CD14-positive monocyte (primary cell): ENCODE data around the gene TBC1D30. TPM values are rescaled to one million over a fixed set of nuclear protein-coding genes. Genes with fewer than 3 reads are reported as not detected.

Source experiments
- DNase-seq, 3 donors: peaks; one replicate each; pipeline ENCODE4 v3.0.0-alpha.2; 2011 to 2022
- H2AFZ ChIP-seq: 2 replicates; pipeline ENCODE4 v1.6.0; 2012; ENCODE audit warnings: mild to moderate bottlenecking, low read depth, low read length, inconsistent platforms; ENCODE audit not compliant: insufficient read depth, poor library complexity, severe bottlenecking
- H3K27ac ChIP-seq, 2 donors: 1 replicate in 1 of 2; 2 replicates in 1 of 2; pipeline ENCODE4 v1.5.1; 2012 to 2013; ENCODE audit warnings: low read length in 2 of 2, control low read depth in 1 of 2, inconsistent platforms in 1 of 2, low read depth in 1 of 2, mild to moderate bottlenecking in 1 of 2
- H3K27me3 ChIP-seq, 2 donors: one replicate each; pipeline versions ENCODE4 v1.6.0 to v1.6.1; 2011 to 2013; ENCODE audit warnings: low read length in 2 of 2; ENCODE audit not compliant: control insufficient read depth in 2 of 2, insufficient read depth in 2 of 2
- H3K36me3 ChIP-seq, 2 donors: replicated peaks in 1 of 2; 1 replicate in 1 of 2; 2 replicates in 1 of 2; pipeline versions ENCODE4 v1.5.1 to v1.6.1; 2012 to 2013; ENCODE audit warnings: low read length in 2 of 2, control low read depth in 1 of 2, inconsistent platforms in 1 of 2, mild to moderate bottlenecking in 1 of 2; ENCODE audit not compliant: insufficient read depth in 2 of 2, control insufficient read depth in 1 of 2
- H3K4me1 ChIP-seq, 2 donors: 1 replicate in 1 of 2; 2 replicates in 1 of 2; pipeline versions ENCODE4 v1.5.1 to v1.6.1; 2012 to 2013; ENCODE audit warnings: low read length in 2 of 2, control low read depth in 1 of 2, inconsistent platforms in 1 of 2, mild to moderate bottlenecking in 1 of 2, moderate library complexity in 1 of 2; ENCODE audit not compliant: insufficient read depth in 2 of 2, control insufficient read depth in 1 of 2
- H3K4me2 ChIP-seq: replicated peaks from 2 replicates; pipeline ENCODE3; 2012; ENCODE audit warnings: low read length, moderate library complexity, mild to moderate bottlenecking; ENCODE audit not compliant: poor library complexity, severe bottlenecking; ENCODE audit errors: extremely low read depth
- H3K4me3 ChIP-seq, 3 experiments: fragments of 200-600 bp in 1 of 3; sonication (generic) in 1 of 3; replicated peaks in 1 of 3; 1 replicate in 2 of 3; 2 replicates in 1 of 3; pipeline ENCODE4 v1.5.1; 2011 to 2013; ENCODE audit warnings: low read length in 3 of 3, mild to moderate bottlenecking in 3 of 3, control low read depth in 2 of 3, low read depth in 2 of 3, inconsistent platforms in 1 of 3, moderate library complexity in 1 of 3
- H3K79me2 ChIP-seq: 2 replicates; pipeline ENCODE4 v1.6.0; 2012; ENCODE audit warnings: mild to moderate bottlenecking, control low read depth, inconsistent platforms, low read length, moderate library complexity; ENCODE audit not compliant: insufficient read depth
- H3K9ac ChIP-seq: 2 replicates; pipeline ENCODE4 v1.6.0; 2017; ENCODE audit warnings: low read length, mild to moderate bottlenecking; ENCODE audit not compliant: insufficient read depth, poor library complexity, severe bottlenecking
- H3K9me3 ChIP-seq, 2 donors: replicated peaks in 1 of 2; 1 replicate in 1 of 2; 2 replicates in 1 of 2; pipeline versions ENCODE4 v1.5.1 to v1.6.1; 2012 to 2013; ENCODE audit warnings: low read length in 2 of 2, control low read depth in 1 of 2; ENCODE audit not compliant: control insufficient read depth in 1 of 2, insufficient read depth in 1 of 2
- H4K20me1 ChIP-seq: 2 replicates; pipeline ENCODE4 v1.6.0; 2012; ENCODE audit warnings: mild to moderate bottlenecking, low read length, control low read depth, moderate library complexity; ENCODE audit not compliant: insufficient read depth
- H3K27ac Mint-ChIP-seq, 7 donors: one replicate each; pipeline ENCODE4 v1.8.0; 2020; ENCODE audit warnings: mild to moderate bottlenecking in 7 of 7, mixed read lengths in 7 of 7, moderate library complexity in 6 of 7, inconsistent platforms in 2 of 7
- H3K27me3 Mint-ChIP-seq, 3 donors: one replicate each; pipeline ENCODE4 v1.8.0; 2021 to 2022; ENCODE audit warnings: low read depth in 3 of 3, mild to moderate bottlenecking in 3 of 3, mixed read lengths in 3 of 3, moderate library complexity in 3 of 3, inconsistent platforms in 1 of 3
- H3K36me3 Mint-ChIP-seq, 2 donors: one replicate each; pipeline ENCODE4 v1.8.0; 2020; ENCODE audit warnings: mixed read lengths in 2 of 2, inconsistent platforms in 1 of 2, mild to moderate bottlenecking in 1 of 2
- H3K4me1 Mint-ChIP-seq: one replicate; pipeline ENCODE4 v1.8.0; 2020; ENCODE audit warnings: mild to moderate bottlenecking, mixed read lengths
- H3K4me3 Mint-ChIP-seq, 2 donors: one replicate each; pipeline ENCODE4 v1.8.0; 2020; ENCODE audit warnings: mild to moderate bottlenecking in 2 of 2, mixed read lengths in 2 of 2, moderate library complexity in 1 of 2
- H3K9me3 Mint-ChIP-seq, 7 donors: one replicate each; pipeline ENCODE4 v1.8.0; 2020 to 2022; ENCODE audit warnings: mixed read lengths in 7 of 7, mild to moderate bottlenecking in 6 of 7, moderate library complexity in 6 of 7, inconsistent platforms in 2 of 7
- CTCF ChIP-seq: fragments of 200-600 bp; IDR thresholded peaks from one replicate; pipeline ENCODE4 v1.8.0; 2022; ENCODE audit warnings: antibody characterized with exemption, mild to moderate bottlenecking
- WGBS: methylation state at CpG from one replicate; pipeline ENCODE4 v1.1.5; 2013; ENCODE audit warnings: missing lambda C conversion rate; ENCODE audit not compliant: insufficient coverage; 5-methylcytosine and 5-hydroxymethylcytosine counted together
- intact Hi-C, 2 donors: fragments of 100-400 bp; cut with micrococcal nuclease; formaldehyde crosslinking; loops; one replicate each; pipeline versions ENCODE4 v1.15.0 to v1.15.1; 2023
- polyA plus RNA-seq, 3 donors: library from polyadenylated mRNA; depleted of rRNA in 1 of 3; unstranded in 2 of 3; stranded (reverse) in 1 of 3; fragments of 300-500 nt in 2 of 3; fragments of >200 nt in 1 of 3; fragmentation: Illumina TruSeq in 2 of 3; gene quantifications; 1 replicate in 2 of 3; 2 replicates in 1 of 3; pipeline ENCODE4 v1.2.3, GENCODE V29; 2012 to 2021

TBC1D30 gene
- polyA plus RNA-seq, 3 donors: 1.1 to 2.8 (median 2.7) TPM

- H3K9me3 Mint-ChIP-seq: peaks cover 0 to 1% (median 0%) of the 10 kb centered on the region in 7 donors
- H3K27me3 ChIP-seq: peaks cover 2 to 18% of the 10 kb centered on the region in 2 donors
- H3K9ac ChIP-seq: no peak overlapping the region
- H3K27ac Mint-ChIP-seq: no peak overlapping the region
- no peaks in the 10 kb centered on the region for H3K9me3 ChIP-seq
- no peak overlapping the region for H3K4me3 ChIP-seq
- no peaks in the 10 kb centered on the region for H3K36me3 ChIP-seq
- no peak for TF ChIP-seq CTCF
- H3K36me3 Mint-ChIP-seq: no peaks in the 10 kb centered on the region
- H3K27ac ChIP-seq: no peak overlapping the region
- H4K20me1 ChIP-seq: no peaks in the 10 kb centered on the region
- H2AFZ ChIP-seq: no peak overlapping the region
- no peaks in the 10 kb centered on the region for H3K4me1 Mint-ChIP-seq
- DNase-seq: no peak
- no peaks in the 10 kb centered on the region for H3K4me1 ChIP-seq
- intact Hi-C loops: no loop called here
- no peaks in the 10 kb centered on the region for H3K79me2 ChIP-seq
- peaks cover 10 to 24% (median 15%) of the 10 kb centered on the region in 3 donors for H3K27me3 Mint-ChIP-seq
- no CpG with 5 or more reads among the region's 2 CpGs for WGBS
- H3K4me3 Mint-ChIP-seq: no peak overlapping the region
- no peak overlapping the region for H3K4me2 ChIP-seq
Observed at GRCh38 chr12:64918344-64918743, 93.9 kb downstream of the TBC1D30 start.

- H3K27ac Mint-ChIP-seq: no peak overlapping the region
- no peak overlapping the region for H3K9ac ChIP-seq
- no peaks in the 10 kb centered on the region for H3K4me1 Mint-ChIP-seq
- H3K4me3 Mint-ChIP-seq: no peak overlapping the region
- peaks cover 10 to 24% (median 15%) of the 10 kb centered on the region in 3 donors for H3K27me3 Mint-ChIP-seq
- H4K20me1 ChIP-seq: no peaks in the 10 kb centered on the region
- no peaks in the 10 kb centered on the region for H3K36me3 Mint-ChIP-seq
- no peaks in the 10 kb centered on the region for H3K9me3 ChIP-seq
- DNase-seq: no peak
- H3K9me3 Mint-ChIP-seq: peaks cover 0 to 1% (median 0%) of the 10 kb centered on the region in 7 donors
- no peak overlapping the region for H3K4me3 ChIP-seq
- TF ChIP-seq CTCF: no peak
- WGBS: no CpG with 5 or more reads among the region's 2 CpGs
- H3K4me1 ChIP-seq: no peaks in the 10 kb centered on the region
- no peak overlapping the region for H2AFZ ChIP-seq
- no peaks in the 10 kb centered on the region for H3K36me3 ChIP-seq
- no peak overlapping the region for H3K27ac ChIP-seq
- H3K79me2 ChIP-seq: no peaks in the 10 kb centered on the region
- intact Hi-C loops: no loop called here
- H3K4me2 ChIP-seq: no peak overlapping the region
- peaks cover 2 to 18% of the 10 kb centered on the region in 2 donors for H3K27me3 ChIP-seq
Observed at GRCh38 chr12:64918801-64919200, 94.4 kb downstream of the TBC1D30 start.
